MG63 (cell line): ENCODE data around the gene TMEM164. TPM values are rescaled to one million over a fixed set of nuclear protein-coding genes. Genes with fewer than 3 reads are reported as not detected.
A peak's percentile ranks its signal among the peaks of the same experiment; 100 is the strongest.

Experiments
- DNase-seq: peaks from one replicate; pipeline ENCODE4 v3.0.0-alpha.2; 2020
- H3K27me3 ChIP-seq: fragments of 250-450 bp; sonication (Bioruptor Pico); 2 replicates; pipeline ENCODE4 v1.5.1; 2020; ENCODE audit warnings: mild to moderate bottlenecking, moderate library complexity
- H3K36me3 ChIP-seq: fragments of 250-450 bp; sonication (Bioruptor Pico); 2 replicates; pipeline ENCODE4 v1.5.1; 2020; ENCODE audit warnings: mild to moderate bottlenecking, moderate library complexity
- H3K4me3 ChIP-seq: fragments of 250-450 bp; sonication (Bioruptor Pico); 2 replicates; pipeline ENCODE4 v1.5.1; 2020; ENCODE audit warnings: mild to moderate bottlenecking, moderate library complexity
- H3K9me3 ChIP-seq: fragments of 250-450 bp; sonication (Bioruptor Pico); 2 replicates; pipeline ENCODE4 v1.5.1; 2020; ENCODE audit warnings: mild to moderate bottlenecking, moderate library complexity
- total RNA-seq: library from RNA; depleted of rRNA; stranded (reverse); fragments of >200 nt; shearing (Covaris generic); gene quantifications from 2 replicates; pipeline ENCODE4 v1.2.3, GENCODE V29; 2014; ENCODE audit warnings: low replicate concordance

TMEM164 gene
- total RNA-seq, 1 experiment from 2014 or later: 19.6 TPM

DNA sequence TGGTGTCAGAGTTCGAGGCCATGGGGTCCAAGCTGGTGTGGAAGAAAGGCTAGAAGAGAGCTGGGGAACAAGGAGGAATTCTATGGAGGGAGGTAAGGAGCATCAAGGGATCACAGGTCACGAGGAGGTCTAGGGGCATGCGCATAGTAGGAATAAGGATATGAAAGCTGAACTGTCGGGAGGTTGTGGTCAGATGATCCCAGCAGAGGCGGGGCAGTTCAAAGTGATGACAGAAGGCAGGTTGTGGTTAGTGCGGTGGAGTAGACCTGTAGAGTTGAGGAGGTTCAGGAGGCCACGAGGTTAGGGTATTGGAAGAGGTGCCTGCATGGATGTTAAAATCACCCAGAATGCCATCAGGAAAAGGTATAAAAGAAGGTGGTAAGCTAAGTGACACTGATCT lies 156.3 kb downstream of the TMEM164 start:
- H3K27me3 ChIP-seq: no peaks in the 10 kb centered on the region
- no peak overlapping the region for H3K4me3 ChIP-seq
- H3K9me3 ChIP-seq: no peaks in the 10 kb centered on the region
- DNase-seq: no peak
- no peaks in the 10 kb centered on the region for H3K36me3 ChIP-seq

DNA sequence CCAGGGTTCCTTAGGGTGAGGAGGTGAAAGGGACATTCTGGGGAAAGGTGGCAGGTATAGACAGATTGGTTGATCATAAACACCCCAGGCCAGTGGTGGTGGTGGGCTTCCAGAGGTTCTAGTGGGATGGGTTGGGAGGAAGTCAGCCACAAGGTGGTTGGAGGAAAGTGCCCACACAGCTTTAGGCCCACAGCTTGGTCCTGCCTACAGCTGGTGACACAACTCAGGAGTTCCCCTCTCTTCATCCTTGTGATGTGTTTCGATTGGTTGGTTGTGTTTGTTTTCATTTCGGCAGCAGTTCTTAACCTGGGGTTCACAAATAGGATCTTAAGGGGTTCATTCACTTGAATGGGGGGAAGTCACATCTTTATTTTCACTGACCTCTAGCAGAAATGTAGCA lies 157.0 kb downstream of the TMEM164 start:
- no peak overlapping the region for H3K4me3 ChIP-seq
- no peaks in the 10 kb centered on the region for H3K36me3 ChIP-seq
- H3K27me3 ChIP-seq: no peaks in the 10 kb centered on the region
- no peak for DNase-seq
- H3K9me3 ChIP-seq: no peaks in the 10 kb centered on the region

DNA sequence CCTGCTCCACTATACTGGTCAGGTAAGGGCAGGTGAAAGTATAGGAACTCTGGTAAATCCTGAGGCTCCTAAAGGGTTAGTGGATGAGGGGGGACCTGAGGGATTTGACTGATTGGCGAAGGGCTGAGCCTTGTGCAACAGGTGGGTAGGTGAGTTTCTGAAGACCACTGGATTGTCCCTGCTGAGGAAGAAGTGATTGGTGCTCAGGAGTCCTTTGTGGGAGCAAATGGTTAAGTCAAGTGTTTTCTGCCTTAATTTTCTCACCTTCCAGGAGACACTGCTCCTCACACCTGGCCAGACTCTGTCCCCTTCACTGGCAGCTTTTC lies 158.4 kb downstream of the TMEM164 start:
- DNase-seq: no peak
- Histone ChIP-seq H3K4me3 (no peak overlapping the region), H3K27me3 (no peaks in the 10 kb centered on the region), H3K36me3 (no peaks in the 10 kb centered on the region), H3K9me3 (no peaks in the 10 kb centered on the region)

DNA sequence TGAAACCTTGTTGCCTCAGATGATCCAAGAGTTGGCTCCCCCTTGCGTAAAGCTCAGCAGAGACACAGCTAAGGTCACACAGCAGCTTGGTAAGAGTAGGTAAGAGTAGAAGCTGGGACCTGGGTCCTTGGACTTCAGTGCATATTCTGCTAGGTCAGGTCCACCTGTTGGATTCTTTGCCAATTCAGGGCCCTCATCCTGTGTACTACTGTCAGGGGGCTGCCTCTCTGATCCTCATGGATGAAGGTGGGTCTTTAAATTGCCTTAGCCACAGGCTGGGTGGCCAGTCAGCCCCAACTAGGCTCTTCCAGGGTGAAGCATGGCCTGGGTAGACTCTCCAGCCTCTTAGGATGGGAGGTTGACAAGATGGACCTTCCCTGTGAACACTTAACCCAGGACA lies 159.2 kb downstream of the TMEM164 start:
- Histone ChIP-seq H3K9me3 (no peaks in the 10 kb centered on the region), H3K4me3 (no peak overlapping the region), H3K36me3 (no peaks in the 10 kb centered on the region), H3K27me3 (no peaks in the 10 kb centered on the region)
- DNase-seq: no peak

DNA sequence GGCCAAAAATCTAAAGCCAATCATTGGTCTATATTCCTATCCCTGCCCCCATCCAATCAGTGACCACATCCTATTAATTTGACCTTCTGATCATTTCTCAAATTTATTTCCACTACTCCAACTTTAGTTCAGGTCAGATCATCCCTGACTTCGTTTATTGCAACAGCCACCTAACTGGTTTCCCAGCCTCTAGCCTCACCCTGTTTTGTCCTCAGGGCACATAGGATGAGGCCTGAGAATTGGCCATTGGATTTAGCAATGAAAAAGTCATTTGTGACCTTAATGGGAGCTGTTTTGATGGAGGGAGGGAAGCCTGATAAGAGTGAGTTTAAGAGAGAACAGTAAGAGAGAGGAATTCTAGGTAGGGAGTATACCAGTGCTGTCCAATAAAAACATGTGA lies 160.0 kb downstream of the TMEM164 start:
- no peak overlapping the region for H3K4me3 ChIP-seq
- no peaks in the 10 kb centered on the region for H3K36me3 ChIP-seq
- H3K9me3 ChIP-seq: no peaks in the 10 kb centered on the region
- H3K27me3 ChIP-seq: no peaks in the 10 kb centered on the region
- no peak for DNase-seq

DNA sequence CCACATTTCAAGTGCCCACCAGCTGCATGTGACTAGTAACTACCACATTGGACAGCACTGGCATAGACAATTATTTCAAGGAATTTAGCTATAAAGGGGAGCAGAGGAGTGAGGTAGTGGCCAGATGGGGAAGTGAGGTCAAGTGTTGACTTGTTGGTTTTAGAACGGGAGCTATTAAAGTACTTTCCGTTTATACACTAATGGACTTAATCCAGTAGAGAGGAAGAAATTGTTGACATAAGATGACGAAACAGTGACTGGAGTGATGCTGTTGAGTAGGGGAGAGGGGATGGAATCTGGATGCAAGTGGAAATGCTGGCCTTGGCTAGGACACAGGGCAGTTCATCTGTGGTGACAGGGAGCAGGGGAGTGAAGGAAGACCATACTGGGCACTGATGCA lies 160.6 kb downstream of the TMEM164 start:
- Histone ChIP-seq H3K9me3 (no peaks in the 10 kb centered on the region), H3K36me3 (no peaks in the 10 kb centered on the region), H3K27me3 (no peaks in the 10 kb centered on the region), H3K4me3 (no peak overlapping the region)
- DNase-seq: no peak

DNA sequence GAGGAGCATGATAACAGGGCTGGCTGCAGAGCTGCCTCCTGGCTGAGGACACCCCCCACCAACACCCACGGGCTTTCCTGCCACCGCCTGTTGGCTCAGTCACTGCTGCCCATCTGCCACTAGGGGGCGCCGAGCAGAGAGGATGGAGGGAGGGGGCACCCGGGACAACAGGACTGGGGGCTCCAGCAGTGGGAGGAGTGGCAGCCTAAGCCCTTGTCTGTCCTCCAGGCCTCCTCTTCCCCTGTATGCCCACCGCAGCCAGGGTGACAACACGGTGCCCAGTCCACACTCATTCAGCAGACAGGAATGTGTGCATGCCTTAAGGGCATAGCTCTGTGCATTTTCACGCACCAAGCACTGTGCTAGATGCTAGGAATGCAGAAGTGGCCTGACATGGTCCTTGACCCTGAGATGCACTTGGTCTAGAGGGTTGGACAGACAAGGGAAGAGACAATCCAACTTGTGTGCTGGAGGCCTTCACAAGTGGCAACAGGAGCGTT lies 165.1 kb downstream of the TMEM164 start:
- Histone ChIP-seq H3K9me3 (no peaks in the 10 kb centered on the region), H3K36me3 (no peaks in the 10 kb centered on the region), H3K27me3 (no peaks in the 10 kb centered on the region), H3K4me3 (no peak overlapping the region)
- no peak for DNase-seq

DNA sequence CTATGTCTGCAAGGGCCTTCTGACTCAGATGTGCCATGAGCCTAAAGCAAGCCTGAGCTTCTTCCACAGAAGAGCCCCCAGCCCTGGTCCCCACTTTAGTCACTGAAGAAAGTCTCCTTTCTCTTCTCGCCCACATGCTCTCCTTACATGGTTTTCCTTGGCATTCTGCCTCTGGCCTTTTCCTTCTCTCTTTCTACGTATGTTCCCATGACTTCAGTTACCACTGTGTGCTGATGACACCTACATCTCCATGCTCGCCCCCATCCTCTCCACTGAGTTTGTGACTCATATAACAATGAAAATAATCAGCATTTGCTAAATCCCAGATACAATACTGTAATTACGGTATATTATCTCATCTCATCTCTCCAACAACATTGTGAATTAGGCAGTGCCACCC lies 165.7 kb downstream of the TMEM164 start:
- Histone ChIP-seq H3K36me3 (no peaks in the 10 kb centered on the region), H3K4me3 (no peak overlapping the region), H3K27me3 (no peaks in the 10 kb centered on the region), H3K9me3 (no peaks in the 10 kb centered on the region)
- DNase-seq: no peak

DNA sequence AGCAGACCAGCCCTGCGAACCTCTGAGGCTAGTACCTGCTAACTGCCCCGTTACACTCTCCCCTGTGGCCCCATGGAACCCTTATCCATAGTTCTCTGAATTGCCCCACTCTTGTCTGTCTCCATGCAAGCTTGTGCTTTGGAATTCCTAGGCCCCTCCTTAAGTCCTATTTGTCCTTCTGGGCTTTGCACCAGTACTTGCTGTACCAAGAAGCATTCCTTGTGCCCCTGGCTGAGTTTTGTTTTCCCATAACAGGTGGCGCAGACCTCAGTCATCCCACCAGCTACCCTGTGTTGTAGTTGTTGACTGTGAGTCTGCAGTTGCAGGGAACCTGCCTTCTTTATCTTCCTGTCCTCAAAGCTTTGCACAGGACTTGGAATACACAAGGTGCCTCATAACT lies 167.1 kb downstream of the TMEM164 start:
- H3K9me3 ChIP-seq: no peaks in the 10 kb centered on the region
- DNase-seq: no peak
- H3K27me3 ChIP-seq: no peaks in the 10 kb centered on the region
- H3K4me3 ChIP-seq: no peak overlapping the region
- H3K36me3 ChIP-seq: no peaks in the 10 kb centered on the region

DNA sequence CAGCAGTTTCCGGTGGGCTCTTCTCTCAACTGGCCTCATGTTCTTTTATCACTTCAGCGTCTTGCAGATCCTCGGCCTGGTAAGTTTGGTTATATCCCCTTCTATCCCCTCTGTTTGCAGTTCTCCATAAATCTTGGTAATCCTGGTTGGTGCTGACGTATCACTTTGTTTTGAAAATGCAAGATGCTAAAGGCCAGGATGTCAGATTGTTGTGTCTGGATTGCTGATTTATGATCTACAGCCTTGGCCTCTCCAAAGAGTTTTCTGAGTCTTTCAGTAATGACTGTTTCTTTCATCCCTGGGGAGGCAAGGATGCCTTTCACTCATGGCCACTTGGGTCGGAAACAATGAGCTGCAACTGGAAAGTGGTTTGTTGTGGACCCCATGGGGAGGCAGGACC lies 168.5 kb downstream of the TMEM164 start:
- no peak for DNase-seq
- Histone ChIP-seq H3K36me3 (no peaks in the 10 kb centered on the region), H3K4me3 (no peak overlapping the region), H3K9me3 (no peaks in the 10 kb centered on the region), H3K27me3 (no peaks in the 10 kb centered on the region)

DNA sequence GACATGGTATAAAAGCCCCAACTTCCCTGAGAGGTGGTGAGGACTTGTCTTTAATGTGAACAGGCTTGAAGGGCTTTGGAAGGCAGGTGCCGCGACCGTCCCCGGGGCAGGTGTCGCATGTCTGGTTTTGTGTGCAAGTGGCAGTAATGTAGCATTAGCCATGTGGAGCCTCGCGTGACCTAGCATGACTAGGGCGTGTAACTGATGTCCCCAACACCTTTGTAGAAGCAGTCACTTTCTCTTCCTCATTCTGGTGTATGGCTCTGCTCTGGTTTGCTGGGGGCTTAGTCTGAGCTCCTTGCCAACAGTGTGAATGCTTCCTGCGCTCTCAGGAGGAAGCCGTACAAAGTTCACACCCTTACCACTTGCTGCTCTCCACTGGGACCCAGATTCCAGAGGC lies 169.3 kb downstream of the TMEM164 start:
- Histone ChIP-seq H3K4me3 (no peak overlapping the region), H3K27me3 (no peaks in the 10 kb centered on the region), H3K9me3 (no peaks in the 10 kb centered on the region), H3K36me3 (no peaks in the 10 kb centered on the region)
- DNase-seq: no peak

DNA sequence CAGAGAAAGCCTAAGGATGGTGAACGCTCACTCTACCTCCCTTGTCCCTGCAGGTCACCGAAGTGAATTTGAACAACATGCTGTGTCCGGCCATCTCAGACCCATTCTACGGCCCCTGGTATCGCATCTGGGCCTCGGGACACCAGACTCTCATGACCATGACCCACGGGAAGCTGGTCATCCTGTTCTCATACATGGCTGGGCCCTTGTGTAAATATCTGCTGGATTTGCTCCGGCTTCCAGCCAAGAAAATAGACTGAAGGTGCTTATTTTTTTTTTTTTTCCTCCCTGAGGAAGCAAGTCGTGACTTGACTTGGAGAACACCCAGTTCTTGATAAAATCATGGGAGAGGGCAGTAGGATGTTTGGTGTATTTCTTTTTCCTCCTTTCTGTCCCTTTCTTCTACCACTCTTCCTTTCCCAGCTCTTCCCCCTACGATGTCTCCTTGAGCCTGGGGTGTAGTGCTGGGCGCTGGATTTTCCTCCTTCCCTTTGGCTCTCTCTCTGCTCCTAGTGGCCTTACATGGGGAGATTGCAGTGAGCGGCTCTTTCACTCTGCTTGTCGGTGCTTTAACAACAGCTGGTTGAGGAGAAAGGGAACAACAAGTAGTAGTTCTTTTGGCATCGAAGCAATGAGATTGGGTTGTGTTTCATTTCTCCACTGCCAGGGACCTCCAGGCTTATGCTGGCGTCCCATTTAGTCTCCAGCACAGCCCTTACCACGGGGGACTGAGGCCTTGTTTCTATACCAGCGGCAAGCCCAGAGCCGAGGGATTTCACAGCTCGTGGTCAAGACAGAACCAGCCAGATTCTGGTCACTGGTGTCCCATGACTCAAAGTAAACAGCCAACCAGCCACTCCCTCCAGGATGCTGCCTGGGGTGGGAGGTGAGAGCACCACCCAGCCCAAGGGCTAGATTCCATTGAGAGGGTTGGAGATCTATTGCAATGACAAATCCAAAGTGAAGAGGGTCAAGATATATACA lies 170.6 kb downstream of the TMEM164 start:
- Histone ChIP-seq H3K27me3 (no peaks in the 10 kb centered on the region), H3K36me3 (no peaks in the 10 kb centered on the region), H3K4me3 (no peak overlapping the region), H3K9me3 (no peaks in the 10 kb centered on the region)
- DNase-seq: no peak

DNA sequence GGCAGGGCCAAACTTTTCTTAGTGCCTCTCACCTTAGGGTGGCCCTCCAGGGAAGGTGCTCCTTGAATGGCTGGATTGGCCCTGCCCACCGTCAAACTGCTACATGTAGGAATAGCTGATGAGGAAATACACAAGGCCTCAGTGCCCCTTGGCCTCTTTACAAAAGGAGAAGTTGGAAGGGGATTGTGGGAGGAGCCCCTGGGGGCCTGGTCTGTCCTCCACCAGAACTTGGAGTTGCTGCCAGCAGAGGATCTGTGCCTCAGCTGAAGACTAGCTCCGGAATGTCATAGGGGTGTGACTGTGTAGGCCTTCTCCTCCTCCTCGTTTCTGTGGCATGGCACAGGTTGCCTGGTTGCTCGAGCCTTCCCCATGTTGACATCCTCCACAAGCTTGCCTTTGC lies 172.2 kb downstream of the TMEM164 start:
- DNase-seq: no peak
- Histone ChIP-seq H3K9me3 (no peaks in the 10 kb centered on the region), H3K4me3 (no peak overlapping the region), H3K36me3 (no peaks in the 10 kb centered on the region), H3K27me3 (no peaks in the 10 kb centered on the region)

DNA sequence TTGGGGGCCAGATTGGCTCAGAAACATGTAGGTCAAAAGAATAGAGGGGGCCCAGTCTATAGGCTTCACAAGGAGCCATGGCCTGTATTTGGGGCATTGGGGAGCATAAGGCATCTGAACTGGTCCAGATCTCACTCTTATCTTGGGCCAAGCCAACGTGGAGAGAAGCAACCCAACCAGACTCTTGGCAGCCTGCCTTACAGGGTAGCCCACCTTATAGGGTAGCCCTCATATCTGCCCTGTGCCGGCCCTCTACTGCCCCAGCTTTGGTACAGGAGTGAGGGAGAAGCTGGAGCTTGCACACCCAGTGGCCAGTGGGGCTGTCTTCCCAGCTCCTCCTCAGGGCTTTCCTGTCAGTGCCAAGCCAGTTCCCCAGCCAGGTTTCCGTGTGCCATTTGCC lies 172.8 kb downstream of the TMEM164 start:
- no peaks in the 10 kb centered on the region for H3K36me3 ChIP-seq
- H3K9me3 ChIP-seq: no peaks in the 10 kb centered on the region
- DNase-seq: no peak
- H3K4me3 ChIP-seq: no peak overlapping the region
- no peaks in the 10 kb centered on the region for H3K27me3 ChIP-seq

DNA sequence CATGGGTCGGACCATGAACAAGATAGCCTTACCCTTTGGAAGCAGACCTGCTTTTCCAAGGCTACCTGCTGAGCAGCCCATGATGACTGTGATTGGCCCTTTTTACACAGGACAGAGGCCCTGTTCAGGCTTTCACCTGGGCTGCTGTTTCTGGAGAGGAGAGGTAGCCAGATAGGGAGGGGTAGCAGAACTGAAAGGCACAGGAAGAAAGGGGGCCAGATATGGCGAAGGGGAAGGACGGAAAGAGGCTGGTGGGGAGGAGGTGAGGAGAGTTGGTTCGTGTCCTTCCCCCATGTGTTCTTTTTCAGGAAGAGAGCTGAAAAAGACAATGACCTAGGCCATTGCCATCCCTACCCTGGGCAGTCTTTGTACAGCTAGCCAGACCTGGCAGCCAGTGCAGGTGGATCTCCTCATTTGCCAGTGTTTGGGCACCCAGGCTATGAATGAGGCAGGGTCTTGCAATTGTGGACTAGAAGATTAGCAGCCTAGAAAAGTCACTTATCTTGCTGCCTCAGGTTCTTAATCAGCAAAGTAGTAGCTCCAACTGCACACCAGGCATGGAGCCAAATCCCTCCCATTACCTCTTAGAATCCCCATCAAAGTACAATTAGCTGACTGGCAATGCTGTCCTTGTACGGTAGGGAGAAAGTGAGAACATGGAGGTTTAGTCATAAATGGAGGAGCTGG lies 175.4 kb downstream of the TMEM164 start:
- Histone ChIP-seq H3K27me3 (no peaks in the 10 kb centered on the region), H3K9me3 (no peaks in the 10 kb centered on the region)
- no peak for DNase-seq

DNA sequence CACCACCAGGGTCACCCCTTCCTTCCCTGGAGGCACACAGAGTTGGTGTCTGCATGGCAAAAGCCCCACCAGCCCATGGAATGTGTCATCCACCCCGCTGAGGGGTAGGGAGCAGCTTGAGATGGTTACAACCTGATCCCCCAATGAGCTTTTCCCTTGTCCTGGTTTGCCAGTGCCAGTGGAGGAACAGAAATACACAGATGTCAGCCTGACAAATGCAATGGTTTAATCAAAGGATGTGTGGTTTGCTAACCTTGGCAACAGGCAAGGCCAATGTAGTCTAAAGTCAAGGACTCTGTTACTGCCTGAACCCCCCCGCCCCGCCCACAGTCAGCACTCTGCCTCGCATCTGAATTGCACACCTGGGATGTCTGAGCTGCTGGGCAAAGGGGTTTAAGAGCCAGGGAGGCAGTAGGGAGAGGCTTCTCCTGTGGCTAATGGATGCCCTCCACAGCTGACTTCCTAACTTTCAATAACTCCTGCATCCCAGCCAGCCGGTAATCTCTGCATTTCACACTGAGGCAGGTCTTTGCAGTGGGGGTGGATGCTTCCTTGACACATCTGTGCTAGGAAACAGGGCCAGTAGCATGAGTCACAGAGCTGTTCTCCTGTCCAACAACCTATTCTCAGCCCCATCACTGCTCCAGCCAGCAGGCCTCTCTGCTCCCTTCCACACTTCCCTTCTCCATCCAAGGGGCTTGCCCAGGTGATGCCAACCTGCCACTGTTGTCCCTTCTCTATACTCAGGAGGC lies 177.4 kb downstream of the TMEM164 start:
- Histone ChIP-seq H3K9me3 (no peaks in the 10 kb centered on the region), H3K36me3 (peaks cover 3% of the 10 kb centered on the region), H3K27me3 (no peaks in the 10 kb centered on the region), H3K4me3 (no peak overlapping the region)
- peak; percentile 71 for DNase-seq

More for the DNA sequence above, 175.4 kb downstream of the TMEM164 start:
- Histone ChIP-seq H3K4me3 (no peak overlapping the region), H3K36me3 (peaks cover 2% of the 10 kb centered on the region; the same call in 1 of the 2 replicates)

DNA sequence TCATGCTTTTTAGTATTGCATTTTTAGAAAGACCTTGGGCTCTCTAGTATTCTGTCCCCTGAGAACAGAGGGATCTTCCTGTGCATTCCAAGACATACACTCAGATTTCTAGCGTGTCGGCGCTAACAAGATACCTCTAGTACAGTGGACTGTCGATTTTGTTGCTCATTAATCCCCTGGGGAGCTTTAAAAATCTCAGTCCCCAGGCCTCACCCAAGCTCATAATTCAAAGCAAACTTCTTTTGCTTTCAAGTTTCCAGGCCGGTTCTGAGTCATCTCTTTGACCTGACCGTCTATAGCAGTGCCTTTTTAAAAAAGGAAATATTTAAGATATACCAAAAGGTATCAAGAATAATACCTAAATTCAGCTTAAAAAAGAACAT lies 178.0 kb downstream of the TMEM164 start:
- no peak for DNase-seq
- Histone ChIP-seq H3K27me3 (no peaks in the 10 kb centered on the region), H3K4me3 (no peak overlapping the region), H3K36me3 (peaks cover 3% of the 10 kb centered on the region), H3K9me3 (no peaks in the 10 kb centered on the region)
